ENCODE results near the gene ADNP. TPM values are rescaled to one million over a fixed set of nuclear protein-coding genes. Genes with fewer than 3 reads are reported as not detected.
A peak's percentile ranks its signal among the peaks of the same experiment; 100 is the strongest.

The ADNP gene
- total RNA-seq, 1 donor = 23.5 TPM

DNA sequence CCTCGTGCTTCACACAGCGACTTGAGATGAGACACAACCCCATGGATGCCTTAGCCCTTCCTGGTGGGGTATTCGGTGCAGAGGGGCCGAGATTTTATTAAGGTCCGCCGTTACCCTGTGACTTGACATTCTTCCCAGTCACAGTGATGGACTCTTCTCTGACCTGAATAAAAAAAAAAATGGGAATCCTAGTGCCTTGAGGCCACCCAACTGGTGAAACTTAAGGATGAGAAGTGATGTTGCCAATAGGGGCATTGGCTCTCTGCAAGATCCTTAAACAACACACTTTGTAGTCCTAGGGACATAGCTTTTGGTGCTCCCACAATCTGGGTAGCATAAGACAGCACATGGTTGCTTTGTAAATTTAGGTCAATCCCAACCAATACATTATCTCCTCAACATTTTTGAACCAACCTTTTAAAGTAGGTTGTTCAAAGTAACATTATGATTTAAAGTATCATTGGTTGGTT is 814 bp upstream of the ADNP start:
- Histone ChIP-seq H3K4me1 (ENCODE audit: insufficient read depth, low read length) (peaks cover 20% of the 10 kb centered on the region), H4K20me1 (ENCODE audit: insufficient read depth, low read length) (peaks cover 29% of the 10 kb centered on the region), H3K27ac (ENCODE audit: low read depth, low read length) (peak overlapping the region; percentile 95), H3K4me3 (ENCODE audit: insufficient read depth, low read length) (peak overlapping the region; percentile 76), H3K9me3 (ENCODE audit: low read depth, low read length) (no peaks in the 10 kb centered on the region), H2AFZ (ENCODE audit: low read length) (peak overlapping the region; percentile 20), H3K79me2 (ENCODE audit: insufficient read depth, low read length) (peaks cover 43% of the 10 kb centered on the region), H3K36me3 (ENCODE audit: insufficient read depth, low read length) (peaks cover 57% of the 10 kb centered on the region), H3K4me2 (ENCODE audit: insufficient read depth, low read length) (peak overlapping the region; percentile 87), H3K27me3 (ENCODE audit: insufficient read depth, low read length) (no peaks in the 10 kb centered on the region)
- DNase-seq (ENCODE audit: insufficient read length, low spot score, missing footprints) = no peak
- TF ChIP-seq, protein P1, sequence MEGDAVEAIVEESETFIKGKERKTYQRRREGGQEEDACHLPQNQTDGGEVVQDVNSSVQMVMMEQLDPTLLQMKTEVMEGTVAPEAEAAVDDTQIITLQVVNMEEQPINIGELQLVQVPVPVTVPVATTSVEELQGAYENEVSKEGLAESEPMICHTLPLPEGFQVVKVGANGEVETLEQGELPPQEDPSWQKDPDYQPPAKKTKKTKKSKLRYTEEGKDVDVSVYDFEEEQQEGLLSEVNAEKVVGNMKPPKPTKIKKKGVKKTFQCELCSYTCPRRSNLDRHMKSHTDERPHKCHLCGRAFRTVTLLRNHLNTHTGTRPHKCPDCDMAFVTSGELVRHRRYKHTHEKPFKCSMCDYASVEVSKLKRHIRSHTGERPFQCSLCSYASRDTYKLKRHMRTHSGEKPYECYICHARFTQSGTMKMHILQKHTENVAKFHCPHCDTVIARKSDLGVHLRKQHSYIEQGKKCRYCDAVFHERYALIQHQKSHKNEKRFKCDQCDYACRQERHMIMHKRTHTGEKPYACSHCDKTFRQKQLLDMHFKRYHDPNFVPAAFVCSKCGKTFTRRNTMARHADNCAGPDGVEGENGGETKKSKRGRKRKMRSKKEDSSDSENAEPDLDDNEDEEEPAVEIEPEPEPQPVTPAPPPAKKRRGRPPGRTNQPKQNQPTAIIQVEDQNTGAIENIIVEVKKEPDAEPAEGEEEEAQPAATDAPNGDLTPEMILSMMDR (IDR thresholded peaks at IDR 0.05; ENCODE audit: extremely low read depth, low read depth, low read length) = no peak

DNA sequence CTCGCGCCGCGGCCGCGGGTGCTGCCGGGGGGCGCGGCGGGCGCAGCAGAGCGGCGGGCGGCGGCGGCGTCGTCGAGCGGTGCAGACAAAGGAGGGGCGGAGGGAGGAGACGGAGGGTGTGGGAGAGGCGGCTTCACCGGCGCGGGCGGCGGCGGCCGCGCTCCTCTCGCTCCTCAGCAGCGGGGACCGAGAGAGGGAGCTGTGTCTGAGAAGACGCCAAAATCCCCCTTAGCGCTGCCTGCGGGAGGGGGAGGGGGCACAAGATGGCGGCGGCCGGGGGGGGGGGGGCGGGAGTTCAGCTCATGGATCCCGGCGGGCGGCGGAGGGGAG is 296 bp downstream of the ADNP start:
- Histone ChIP-seq H2AFZ (ENCODE audit: low read length) (no peak overlapping the region), H3K27ac (ENCODE audit: low read depth, low read length) (peak overlapping the region; percentile 95), H3K36me3 (ENCODE audit: insufficient read depth, low read length) (peaks cover 47% of the 10 kb centered on the region), H3K4me3 (ENCODE audit: insufficient read depth, low read length) (peak overlapping the region; percentile 76), H3K79me2 (ENCODE audit: insufficient read depth, low read length) (peaks cover 54% of the 10 kb centered on the region), H4K20me1 (ENCODE audit: insufficient read depth, low read length) (peaks cover 35% of the 10 kb centered on the region), H3K9me3 (ENCODE audit: low read depth, low read length) (no peaks in the 10 kb centered on the region), H3K4me2 (ENCODE audit: insufficient read depth, low read length) (no peak overlapping the region), H3K27me3 (ENCODE audit: insufficient read depth, low read length) (no peaks in the 10 kb centered on the region), H3K4me1 (ENCODE audit: insufficient read depth, low read length) (peaks cover 20% of the 10 kb centered on the region)
- TF ChIP-seq, protein P1 (IDR thresholded peaks at IDR 0.05; ENCODE audit: extremely low read depth, low read depth, low read length) = no peak
- DNase-seq (ENCODE audit: insufficient read length, low spot score, missing footprints) = peak; percentile 91

DNA sequence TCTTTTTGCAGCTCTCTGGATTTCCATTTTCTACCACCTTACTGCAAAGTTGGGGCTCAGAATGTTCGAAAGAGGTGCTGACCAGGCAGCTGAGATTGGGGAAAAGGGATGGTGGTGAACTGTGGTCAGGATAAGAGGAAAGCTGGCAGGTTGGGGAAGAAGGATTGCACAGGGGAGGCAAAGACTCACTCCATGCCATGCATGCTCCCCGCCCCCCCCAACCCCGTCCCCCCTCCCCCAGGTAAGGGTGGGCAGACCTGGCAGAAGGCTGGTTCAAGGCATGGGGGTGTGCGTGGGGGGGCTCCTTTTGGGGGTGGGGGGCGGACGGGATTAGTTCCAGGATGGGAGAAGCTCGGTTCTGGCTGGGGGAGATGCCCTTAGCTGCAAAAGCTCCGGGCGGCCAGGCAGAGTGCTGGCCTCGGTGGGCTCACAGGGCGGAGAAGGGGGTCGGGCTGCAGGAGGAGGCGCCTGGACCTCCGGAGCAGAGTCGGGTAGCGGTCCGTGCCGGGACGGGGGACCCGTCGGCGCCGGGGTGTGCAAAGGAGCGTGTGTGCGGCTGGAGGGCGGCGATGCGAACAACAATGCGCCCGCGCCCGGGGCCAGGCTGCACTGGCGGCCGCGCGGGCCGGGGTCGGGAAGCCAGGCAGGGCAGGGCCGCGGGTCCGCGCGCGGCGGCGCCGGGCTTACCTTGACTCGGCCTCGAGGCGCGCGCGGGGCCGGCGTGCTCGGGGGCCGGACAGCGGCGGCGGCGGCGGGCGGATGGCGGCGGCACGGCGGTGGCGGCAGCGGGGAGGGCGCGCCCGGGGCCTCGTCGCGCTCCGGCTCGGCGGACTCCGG is 880 bp downstream of the ADNP start:
- peak overlapping the region; percentile 76 for H3K4me3 ChIP-seq (ENCODE audit: insufficient read depth, low read length)
- peak overlapping the region; percentile 43 for H3K27ac ChIP-seq (ENCODE audit: low read depth, low read length)
- no peaks in the 10 kb centered on the region for H3K27me3 ChIP-seq (ENCODE audit: insufficient read depth, low read length)
- TF ChIP-seq, protein P1 (IDR thresholded peaks at IDR 0.05; ENCODE audit: extremely low read depth, low read depth, low read length) = no peak
- DNase-seq (ENCODE audit: insufficient read length, low spot score, missing footprints) = peak; percentile 61
- peaks cover 47% of the 10 kb centered on the region for H3K36me3 ChIP-seq (ENCODE audit: insufficient read depth, low read length)
- peaks cover 20% of the 10 kb centered on the region for H3K4me1 ChIP-seq (ENCODE audit: insufficient read depth, low read length)
- no peaks in the 10 kb centered on the region for H3K9me3 ChIP-seq (ENCODE audit: low read depth, low read length)
- no peak overlapping the region for H2AFZ ChIP-seq (ENCODE audit: low read length)
- H3K79me2 ChIP-seq (ENCODE audit: insufficient read depth, low read length) = peaks cover 60% of the 10 kb centered on the region
- H4K20me1 ChIP-seq (ENCODE audit: insufficient read depth, low read length) = peaks cover 41% of the 10 kb centered on the region
- H3K4me2 ChIP-seq (ENCODE audit: insufficient read depth, low read length) = peak overlapping the region; percentile 81
